Measurements from ENCODE around the gene ALPI.
A peak's percentile ranks its signal among the peaks of the same experiment; 100 is the strongest.

ALPI gene

GRCh38 chr2:232502911-232503808, 47.2 kb downstream of the ALPI start:
- peak; percentile 23 for DNase-seq

GRCh38 chr2:232503809-232504323, 47.9 kb downstream of the ALPI start:
- no peak for DNase-seq

- DNase-seq = no peak
Observed at GRCh38 chr2:232504438-232504837, 48.5 kb downstream of the ALPI start.

GRCh38 chr2:232505856-232506255, 49.9 kb downstream of the ALPI start:
- DNase-seq = no peak

- no peak for DNase-seq
Observed at GRCh38 chr2:232506709-232507108, 50.8 kb downstream of the ALPI start.

GRCh38 chr2:232508251-232508650, 52.3 kb downstream of the ALPI start:
- no peak for DNase-seq

Measured in inflammatory macrophage treated with lipopolysaccharide for 4 hours (primary cell).